Activated CD4-positive, CD25-positive, alpha-beta regulatory T cell treated with anti-CD3 and anti-CD28 coated beads, Interleukin-2, amount 50 U/mL, for 24 hours (primary cell): Measurements from ENCODE around the gene CDK14.

Source experiments
- ATAC-seq, 2 donors: fragments of 150-1000 bp; cut with Tn5 transposase; one replicate each; pipeline ENCODE4 v1.10.0; 2021; ENCODE audit warnings: mild to moderate bottlenecking in 1 of 2, moderate library complexity in 1 of 2

CDK14 gene

DNA sequence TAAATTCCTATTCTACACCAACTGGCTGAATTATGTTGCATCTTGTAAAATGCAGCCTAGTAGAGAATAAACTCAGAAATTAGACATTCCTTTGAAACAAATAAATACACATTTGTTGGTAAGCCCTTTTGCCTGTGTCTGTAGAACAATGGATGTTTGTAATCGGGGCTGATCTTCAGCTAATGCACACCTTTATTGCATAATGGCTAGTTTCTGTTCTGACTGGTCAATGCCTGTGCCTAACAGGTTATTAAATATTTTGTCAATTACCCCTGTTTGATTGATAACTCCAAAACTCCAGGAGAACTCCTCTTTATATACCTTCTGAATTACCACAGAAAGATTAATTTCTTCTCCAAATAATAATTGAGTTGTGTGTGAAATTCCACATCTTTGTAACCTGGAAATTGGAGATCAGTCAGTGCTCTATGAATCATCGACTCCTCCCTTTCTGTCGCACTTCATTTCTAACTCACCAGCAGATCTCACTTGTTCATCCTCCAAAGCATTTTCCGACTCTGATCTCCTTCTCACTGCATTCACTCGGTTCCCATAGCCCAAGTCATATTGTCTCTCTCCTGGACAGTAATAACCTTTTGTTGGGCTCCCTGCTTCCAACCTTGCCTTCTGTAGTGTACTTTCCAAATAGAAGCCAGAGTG, 472.1 kb downstream of the CDK14 start:
- no peak for ATAC-seq

- no peak for ATAC-seq
These were observed 473.0 kb downstream of the CDK14 start for GRCh38 chr7:91069146-91069545.

DNA sequence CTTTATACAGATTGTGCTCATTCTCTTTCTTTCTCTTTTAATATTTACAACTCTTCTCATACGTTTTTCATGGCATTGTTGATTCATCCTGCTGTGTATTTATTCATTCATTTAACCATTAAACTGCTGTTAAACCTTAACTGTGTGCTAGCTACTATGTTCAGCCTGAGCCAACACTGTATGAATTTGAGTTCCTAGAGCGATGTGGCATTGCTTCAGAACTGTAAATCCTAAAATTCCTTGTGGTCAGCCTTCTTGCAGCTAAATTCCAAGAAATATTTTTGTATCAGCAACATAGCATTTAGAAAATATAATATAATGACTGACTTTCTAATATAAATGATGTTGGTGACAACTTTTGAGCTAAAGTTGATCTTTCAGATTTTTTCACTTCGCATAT, 483.4 kb downstream of the CDK14 start:
- no peak for ATAC-seq

- no peak for ATAC-seq
These were observed 484.2 kb downstream of the CDK14 start for GRCh38 chr7:91080351-91080750.

DNA sequence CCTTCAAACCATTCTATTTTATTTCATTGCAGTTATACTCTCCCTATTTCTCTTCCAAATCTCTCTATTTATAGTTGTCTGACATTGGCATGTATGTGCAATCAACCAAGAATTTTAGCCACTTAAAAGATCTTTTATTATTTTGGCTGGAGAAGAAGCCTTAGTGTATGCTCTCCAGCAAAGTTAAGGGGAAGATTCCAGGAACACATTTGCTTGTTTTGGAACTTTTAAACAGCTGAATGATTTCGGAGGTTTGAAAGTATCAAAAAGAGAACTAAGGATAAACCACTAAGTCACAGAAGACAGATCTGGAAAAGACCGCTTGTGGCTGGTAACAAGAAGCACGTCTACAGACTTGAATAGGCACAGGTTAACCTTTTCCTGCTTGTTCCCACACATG, 485.9 kb downstream of the CDK14 start:
- ATAC-seq, result no peak

DNA sequence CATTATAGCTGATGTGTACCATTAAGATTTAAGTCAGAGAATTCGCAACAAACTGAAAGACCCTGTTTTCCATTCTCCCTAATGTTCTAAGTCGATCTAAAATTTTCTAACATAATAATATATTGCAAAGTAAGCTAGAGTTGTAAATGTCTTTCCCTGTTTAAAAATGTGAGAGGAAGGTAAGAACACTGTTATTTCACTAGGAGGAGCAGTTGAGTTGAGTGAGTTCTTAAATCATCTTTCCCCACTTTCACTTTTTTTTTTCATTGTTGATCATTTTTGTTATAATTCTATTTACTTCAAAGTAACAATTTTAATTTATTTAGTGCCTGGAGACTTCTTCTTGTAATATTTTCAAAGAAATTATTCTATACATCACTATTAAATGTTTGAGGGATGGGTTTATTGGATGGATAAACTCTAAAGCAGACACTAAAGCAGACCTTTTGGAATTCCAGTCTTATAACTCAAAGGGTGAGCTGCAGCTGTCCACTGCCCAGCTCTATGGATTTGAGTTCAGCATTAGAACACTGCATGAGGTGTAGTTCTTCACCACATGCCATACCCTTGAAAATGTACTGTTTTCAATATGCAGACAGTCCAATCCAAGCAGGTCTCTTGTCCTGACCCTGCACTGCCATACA, 486.9 kb downstream of the CDK14 start:
- no peak for ATAC-seq

DNA sequence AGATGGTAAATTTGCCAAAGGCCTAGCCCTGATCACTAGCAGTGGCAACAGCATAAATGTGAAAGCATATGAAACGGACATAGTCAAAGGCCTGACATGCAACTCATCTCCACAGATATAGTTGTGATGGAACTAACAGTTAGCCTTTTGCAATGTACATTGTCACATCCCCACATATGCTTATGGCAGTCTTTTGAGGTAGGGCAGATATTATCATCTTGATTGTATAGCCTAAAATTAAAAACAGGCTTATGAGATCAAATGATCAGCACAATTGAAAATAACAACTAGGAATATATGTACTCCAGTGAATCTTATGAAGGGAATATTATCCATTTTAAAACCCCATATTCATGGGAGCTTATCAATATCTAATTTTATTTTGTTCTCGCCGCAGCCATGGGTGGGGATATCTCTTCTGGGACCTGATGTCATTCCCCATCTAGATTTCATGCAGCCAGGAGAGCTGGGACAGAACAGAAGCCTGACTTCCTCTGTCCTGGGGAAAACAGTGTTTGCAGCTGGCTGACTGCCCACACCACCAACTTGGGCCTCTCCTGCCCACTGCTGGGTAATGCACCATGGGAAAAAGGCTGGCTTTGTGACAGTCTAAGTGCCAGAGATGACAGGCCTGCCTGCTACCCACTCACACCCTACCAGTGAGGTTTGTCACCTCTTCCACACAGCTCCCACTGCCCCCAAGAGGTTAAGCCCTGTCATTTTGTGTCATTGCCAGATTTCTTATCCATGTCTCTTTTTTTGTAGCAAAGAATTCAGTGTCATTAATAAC, 487.9 kb downstream of the CDK14 start:
- no peak for ATAC-seq

DNA sequence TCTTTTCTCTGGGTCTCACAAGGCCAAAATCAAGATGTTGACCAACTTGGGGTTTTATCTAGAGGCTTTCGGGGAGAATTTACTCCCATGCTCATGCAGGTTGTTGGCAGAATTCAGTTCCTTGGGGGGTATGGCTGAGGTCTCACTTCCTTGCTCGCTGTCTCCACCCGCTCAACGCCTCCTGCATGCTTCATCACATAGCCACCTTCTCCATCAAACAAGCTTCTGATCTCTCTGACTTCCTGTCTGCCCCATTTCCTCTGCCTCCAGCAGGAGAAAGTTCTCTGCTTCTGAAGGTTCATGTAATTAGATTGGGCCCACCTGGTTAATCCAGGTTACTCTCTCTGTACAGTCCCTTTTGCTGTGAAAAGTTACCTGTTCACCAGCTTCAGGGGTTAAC, 489.1 kb downstream of the CDK14 start:
- ATAC-seq, result no peak

DNA sequence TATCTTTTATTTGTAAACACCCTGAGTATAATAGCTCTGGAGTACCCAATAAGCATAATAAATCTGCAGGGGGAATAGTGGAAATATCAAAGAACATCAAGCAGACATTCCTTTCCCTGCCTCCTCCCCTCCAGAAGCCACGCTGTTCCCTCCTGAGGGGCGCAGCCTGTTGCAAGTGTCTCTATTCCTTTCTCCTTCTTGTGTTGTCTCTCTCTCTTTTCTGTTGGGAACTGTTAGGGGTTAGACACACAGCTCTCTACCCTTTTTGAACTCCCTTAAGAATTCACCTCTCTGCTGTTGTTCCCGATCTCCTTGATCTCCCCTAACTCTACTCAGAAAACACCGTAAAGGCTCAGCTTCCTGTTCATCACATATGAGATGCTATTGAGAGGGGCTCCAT, 490.1 kb downstream of the CDK14 start:
- ATAC-seq, result no peak

- no peak for ATAC-seq
These were observed 492.0 kb downstream of the CDK14 start for GRCh38 chr7:91088156-91088555.

DNA sequence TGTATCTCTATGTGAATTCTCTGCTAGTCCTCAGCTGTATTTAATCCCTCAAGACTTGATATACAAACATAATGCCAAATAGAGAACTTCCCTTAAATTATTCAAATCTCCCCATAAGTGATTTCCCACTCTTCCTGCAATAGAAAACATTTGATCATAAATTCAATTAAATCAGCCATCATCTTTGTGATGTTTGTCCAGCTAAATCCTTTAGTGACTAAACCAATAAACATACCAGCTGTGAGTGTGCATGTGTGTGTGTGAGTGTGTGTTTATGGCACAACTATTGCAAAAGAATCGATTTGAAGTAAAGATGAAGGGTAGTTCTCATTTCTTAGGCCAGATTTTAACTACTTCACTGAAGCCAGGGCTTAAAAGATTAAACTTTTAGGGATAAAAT, 492.6 kb downstream of the CDK14 start:
- no peak for ATAC-seq

DNA sequence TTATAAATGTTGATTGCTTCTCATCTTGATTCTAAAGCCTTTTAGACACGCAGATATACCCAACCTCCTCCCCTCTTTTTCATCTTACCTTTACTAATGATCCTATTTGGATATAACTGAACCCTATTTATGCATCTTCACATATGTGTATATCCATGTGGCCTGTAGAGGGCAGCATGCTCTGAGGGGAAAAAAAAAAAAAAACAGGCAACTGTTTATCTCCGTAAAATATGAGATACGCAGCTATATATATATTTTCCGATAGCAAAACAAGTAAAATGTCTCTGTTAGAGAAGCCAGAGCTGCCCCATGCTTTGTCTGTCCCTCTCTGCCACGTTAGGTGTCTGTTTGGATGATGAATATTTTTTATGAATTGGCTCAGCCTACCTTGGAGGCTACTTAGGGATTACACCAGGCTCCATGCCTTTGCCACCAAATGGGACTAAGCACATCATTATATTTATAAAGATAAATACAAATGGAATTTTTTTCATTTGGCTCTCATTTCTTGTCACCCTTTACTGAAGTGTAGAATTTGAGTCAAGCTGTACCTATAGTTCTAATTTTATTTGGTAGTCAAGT, 493.4 kb downstream of the CDK14 start:
- no peak for ATAC-seq

DNA sequence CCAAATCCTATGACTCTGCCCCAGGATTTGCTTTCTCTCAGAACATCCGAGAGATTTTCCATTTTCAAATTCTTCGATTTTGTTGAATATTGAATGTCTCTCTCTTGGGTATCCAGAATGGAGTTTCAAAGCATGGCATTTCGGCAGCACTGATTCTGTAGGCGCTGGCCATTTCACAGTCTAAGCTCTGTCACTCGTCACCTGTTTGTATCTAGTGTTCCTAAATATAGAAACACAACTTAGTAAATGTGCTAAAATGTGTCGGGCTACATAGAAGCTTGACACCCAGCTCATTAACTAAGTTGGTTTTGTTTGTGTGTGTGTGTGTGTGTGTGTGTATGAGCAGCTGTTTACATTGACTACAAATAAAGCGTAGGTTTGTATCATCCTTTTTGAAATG, 494.6 kb downstream of the CDK14 start:
- no peak for ATAC-seq

DNA sequence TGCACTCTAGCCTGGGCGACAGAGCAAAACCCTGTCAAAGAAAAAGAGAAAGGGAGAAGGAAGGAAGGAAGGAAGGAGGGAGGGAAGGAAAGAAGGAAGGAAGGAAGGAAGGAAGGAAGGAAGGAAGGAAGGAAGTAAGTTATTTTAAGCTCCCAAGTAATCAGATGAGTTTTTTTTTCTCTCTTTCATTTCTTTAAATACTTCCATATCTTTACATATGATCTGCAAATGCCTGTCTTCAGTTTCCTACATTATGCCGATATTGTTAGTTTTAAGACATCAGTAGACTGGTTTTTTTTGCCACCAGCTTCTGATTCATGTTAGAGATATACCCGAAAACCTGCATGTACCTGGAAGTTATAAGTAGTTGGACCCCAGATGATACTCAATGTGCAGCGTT, 495.5 kb downstream of the CDK14 start:
- no peak for ATAC-seq

DNA sequence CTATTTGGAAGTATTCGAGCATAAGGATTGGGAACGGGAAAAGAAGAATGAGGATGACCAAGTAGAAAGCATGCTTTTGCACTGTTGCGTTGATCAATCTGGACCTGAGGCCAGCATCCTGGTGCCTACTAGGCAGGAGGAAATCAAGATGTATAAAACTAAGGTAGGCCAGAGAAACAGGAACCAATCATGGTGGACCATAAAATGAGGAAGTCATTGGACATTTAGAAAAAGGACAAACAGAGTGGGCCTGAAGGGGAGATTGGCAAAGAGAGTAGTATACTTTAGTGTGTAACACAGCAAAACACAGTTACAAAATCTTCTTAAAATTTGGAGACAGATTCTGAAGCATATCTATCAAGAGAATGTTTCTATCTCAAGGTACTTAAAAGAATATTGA, 497.1 kb downstream of the CDK14 start:
- ATAC-seq, result no peak

DNA sequence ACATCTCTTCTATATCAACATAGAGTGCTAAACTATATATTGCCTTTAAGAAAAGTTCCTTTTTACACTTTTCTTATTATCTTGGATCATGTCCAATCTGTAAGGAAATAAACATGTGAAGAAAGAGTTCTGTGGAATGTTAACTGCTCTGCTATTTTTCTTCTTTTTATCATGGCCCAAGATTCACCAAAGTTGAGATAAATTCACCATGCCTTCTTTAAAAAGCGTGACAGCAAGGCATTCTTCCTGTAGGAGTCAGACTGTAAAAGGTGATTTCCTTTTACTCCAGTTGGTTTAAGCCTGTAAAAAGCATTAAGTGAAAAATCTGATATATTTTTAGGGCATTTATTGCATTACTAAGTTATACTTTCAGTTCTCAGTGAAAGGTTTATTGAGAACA, 502.4 kb downstream of the CDK14 start:
- no peak for ATAC-seq

DNA sequence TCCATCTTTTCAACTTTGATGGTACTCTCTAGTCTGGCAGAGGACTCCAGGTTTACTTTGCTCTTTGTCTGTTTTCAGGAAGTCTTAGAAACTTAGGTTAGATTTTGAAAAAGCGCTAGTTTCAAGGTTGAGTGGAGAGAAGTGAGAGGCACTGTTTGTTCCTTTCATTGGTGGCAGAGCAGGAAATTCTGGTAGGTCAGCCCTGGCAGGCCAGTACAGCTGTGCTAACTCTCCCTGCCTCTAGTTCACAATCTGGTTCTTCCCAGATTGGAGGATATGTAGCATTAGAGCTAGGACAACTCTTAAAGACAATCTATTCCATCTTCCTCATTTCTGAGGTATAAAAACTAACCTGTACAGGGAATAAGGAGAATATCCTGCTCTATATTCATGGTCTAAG, 507.2 kb downstream of the CDK14 start:
- no peak for ATAC-seq

DNA sequence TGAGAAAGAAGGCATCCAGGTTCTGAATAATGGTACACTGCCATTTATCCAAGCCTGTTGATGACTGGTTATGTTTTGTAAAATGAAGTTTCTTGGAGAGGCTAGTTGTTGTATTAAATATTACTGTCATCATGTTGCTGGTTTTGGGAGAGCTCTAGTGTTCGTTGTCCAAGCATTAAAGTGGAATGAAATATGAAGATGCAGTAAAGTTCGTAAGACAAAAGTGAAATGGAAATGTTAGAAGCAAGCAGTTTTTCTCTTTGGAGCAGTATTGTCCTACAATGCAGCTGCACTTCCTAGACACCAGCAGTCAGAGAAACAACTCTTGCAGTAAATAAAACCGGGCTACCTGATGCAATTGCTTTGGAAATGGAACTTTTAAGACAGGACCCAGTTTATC, 511.3 kb downstream of the CDK14 start:
- ATAC-seq, result no peak

- no peak for ATAC-seq
These were observed 513.1 kb downstream of the CDK14 start for GRCh38 chr7:91109200-91109599.

GRCh38 chr7:91112902-91113341, 516.8 kb downstream of the CDK14 start:
- peak in 1 of 2 donors; percentile 25 for ATAC-seq

GRCh38 chr7:91114232-91114631, 518.1 kb downstream of the CDK14 start:
- ATAC-seq, result no peak

DNA sequence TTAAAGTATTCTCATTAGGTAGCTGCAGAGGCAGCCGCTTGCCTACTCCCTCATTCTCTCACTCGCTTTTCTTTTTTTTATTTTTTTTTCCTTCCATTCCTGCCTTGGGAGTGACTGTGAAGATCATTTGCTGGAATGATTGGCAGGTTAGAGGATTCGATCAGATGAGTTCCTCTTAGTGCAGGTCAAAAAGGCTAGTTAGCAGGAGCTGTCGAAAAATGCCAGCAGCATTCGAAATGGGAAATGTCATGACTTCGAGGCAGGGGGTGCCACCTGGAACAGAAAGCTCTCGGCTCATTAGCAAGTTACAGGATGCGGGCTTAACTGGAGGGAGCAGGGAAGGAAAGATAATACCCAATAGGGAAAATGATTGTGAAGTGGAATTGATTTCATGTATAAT, 530.6 kb downstream of the CDK14 start:
- ATAC-seq, result no peak

- no peak for ATAC-seq
These were observed 531.2 kb downstream of the CDK14 start for GRCh38 chr7:91127325-91127724.

DNA sequence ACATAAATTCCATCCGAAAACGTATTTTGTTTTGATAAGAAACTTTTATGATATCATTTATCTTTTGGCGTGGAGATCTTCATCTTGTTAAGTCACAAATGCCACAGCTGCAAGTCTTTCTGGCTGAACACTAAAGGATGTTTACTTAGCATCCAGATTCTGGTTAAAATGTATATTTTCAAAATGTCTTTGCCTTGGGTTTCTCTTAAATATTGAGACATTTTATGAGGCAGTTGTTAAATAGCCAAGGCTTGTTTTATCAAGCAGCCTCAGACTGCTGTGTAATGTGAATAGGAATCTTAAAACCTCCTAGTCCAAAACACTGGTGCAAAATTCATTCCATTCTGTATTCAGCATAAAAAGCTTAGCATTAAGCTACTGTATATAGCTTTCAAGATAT, 531.8 kb downstream of the CDK14 start:
- no peak for ATAC-seq
